HG03064 (cell line): ENCODE results near the gene DDI2.

Experiments
- ATAC-seq: cut with Tn5 transposase; IDR thresholded peaks from one replicate; pipeline ENCODE4 v1.9.1; 2021; ENCODE audit warnings: low read depth; ENCODE audit not compliant: unreplicated experiment

DDI2 gene

GRCh38 chr1:15676010-15676409 lies 58.8 kb downstream of the DDI2 start:
- no peak for ATAC-seq

- ATAC-seq = no peak
Observed at GRCh38 chr1:15676688-15677661, 59.7 kb downstream of the DDI2 start.

- no peak for ATAC-seq
Observed at GRCh38 chr1:15678578-15678977, 61.3 kb downstream of the DDI2 start.

GRCh38 chr1:15680131-15680530 lies 62.9 kb downstream of the DDI2 start:
- ATAC-seq = no peak

GRCh38 chr1:15680561-15681348 lies 63.5 kb downstream of the DDI2 start:
- no peak for ATAC-seq

GRCh38 chr1:15681349-15682292 lies 64.4 kb downstream of the DDI2 start:
- no peak for ATAC-seq

GRCh38 chr1:15682936-15683341 lies 65.7 kb downstream of the DDI2 start:
- ATAC-seq = no peak

GRCh38 chr1:15683345-15684039 lies 66.2 kb downstream of the DDI2 start:
- no peak for ATAC-seq

GRCh38 chr1:15684042-15684461 lies 66.8 kb downstream of the DDI2 start, which contains the start of gene PLEKHM2:
PLEKHM2 (plus strand) TSS chr1:15684320; CDS start chr1:15684559, 239 bp downstream.
- no peak for ATAC-seq

GRCh38 chr1:15684468-15685291 lies 67.4 kb downstream of the DDI2 start:
- ATAC-seq = no peak

GRCh38 chr1:15685820-15686219 lies 68.6 kb downstream of the DDI2 start:
- ATAC-seq = no peak

- ATAC-seq = no peak
Observed at GRCh38 chr1:15687446-15687845, 70.2 kb downstream of the DDI2 start.

- ATAC-seq = no peak
Observed at GRCh38 chr1:15690317-15690716, 73.1 kb downstream of the DDI2 start.

GRCh38 chr1:15691434-15692032 lies 74.3 kb downstream of the DDI2 start:
- ATAC-seq = no peak

GRCh38 chr1:15692121-15692682 lies 74.9 kb downstream of the DDI2 start:
- ATAC-seq = no peak

- ATAC-seq = no peak
Observed at GRCh38 chr1:15693371-15693770, 76.1 kb downstream of the DDI2 start.

- peak; percentile 92 for ATAC-seq
Observed at GRCh38 chr1:15696956-15697521, 79.8 kb downstream of the DDI2 start.

GRCh38 chr1:15698201-15698600 lies 80.9 kb downstream of the DDI2 start:
- ATAC-seq = no peak
